GM12878 (cell line): ENCODE results near the gene MVB12B. TPM values are rescaled to one million over a fixed set of nuclear protein-coding genes. Genes with fewer than 3 reads are reported as not detected.

ENCODE experiments used
- ATAC-seq: fragments of 200-7000 bp; cut with Tn5 transposase; 3 replicates; pipeline ENCODE4 v1.9.1; 2020; ENCODE audit warnings: mild to moderate bottlenecking, moderate library complexity
- BruUV-seq: library from RNA; stranded (reverse); fragments of 400-500 nt; replicated peaks from 2 replicates; lab custom pipeline; 2021; lab: Mats Ljungman, UMichigan
- CTCF ChIA-PET: fragments of 300-600 bp; sonication (Branson Sonifier 250); formaldehyde crosslinking; extraction: SDS; loops from one replicate; lab custom pipeline; 2021; ENCODE audit warnings: inconsistent platforms; lab: Yijun Ruan, JAX
- POLR2A ChIA-PET: fragments of 350-600 bp; formaldehyde crosslinking; extraction: SDS; loops from one replicate; lab custom pipeline; 2021; ENCODE audit warnings: inconsistent platforms; lab: Charles Lee
- RAD21 ChIA-PET: fragments of 300-600 bp; sonication (Branson Sonifier 250); formaldehyde crosslinking; loops from one replicate; lab custom pipeline; 2023; ENCODE audit warnings: antibody characterized with exemption; ENCODE audit not compliant: unreplicated experiment; lab: Charles Lee
- SMC1A ChIA-PET: fragments of 300-600 bp; sonication (Branson Sonifier 250); formaldehyde crosslinking; loops from one replicate; lab custom pipeline; 2023; ENCODE audit not compliant: unreplicated experiment, uncharacterized antibody; lab: Charles Lee
- DNase-seq: peaks from one replicate; pipeline ENCODE4 v3.0.0-alpha.2; 2011; ENCODE audit warnings: low read depth, low spot score
- FAIRE-seq: peaks from 3 replicates; lab custom pipeline; 2011; peaks lifted over from hg19 to GRCh38; lab: Jason Lieb, UNC
- H2AFZ ChIP-seq: 2 replicates; pipeline ENCODE4 v1.6.0; 2011; ENCODE audit warnings: low read depth, low read length, control low read depth; ENCODE audit not compliant: control insufficient read depth
- H3K27ac ChIP-seq: 2 replicates; pipeline ENCODE4 v1.5.1; 2011; ENCODE audit warnings: control low read depth; ENCODE audit not compliant: control insufficient read depth, insufficient read depth
- H3K27me3 ChIP-seq, 2 experiments: replicated peaks in 1 of 2; 2 replicates each; pipeline versions ENCODE4 v1.6.0 to v1.6.1; 2011; ENCODE audit warnings: low read length in 1 of 2; ENCODE audit not compliant: control insufficient read depth in 2 of 2, insufficient read depth in 2 of 2
- H3K36me3 ChIP-seq, 2 experiments: 2 replicates each; pipeline ENCODE4 v1.5.1; 2011; ENCODE audit warnings: low read length in 1 of 2; ENCODE audit not compliant: control insufficient read depth in 2 of 2, insufficient read depth in 2 of 2
- H3K4me1 ChIP-seq: 2 replicates; pipeline ENCODE4 v1.6.1; 2011; ENCODE audit warnings: mild to moderate bottlenecking, low read length, moderate library complexity, mixed read lengths; ENCODE audit not compliant: control insufficient read depth, insufficient read depth
- H3K4me2 ChIP-seq: 2 replicates; pipeline ENCODE4 v1.6.0; 2011; ENCODE audit warnings: control low read depth; ENCODE audit not compliant: control insufficient read depth, insufficient read depth
- H3K4me3 ChIP-seq: fragments of 200-600 bp; sonication (generic); 2 replicates; pipeline ENCODE4 v1.5.1; 2016
- H3K79me2 ChIP-seq: 2 replicates; pipeline ENCODE4 v1.6.0; 2011; ENCODE audit warnings: low read length; ENCODE audit not compliant: control insufficient read depth, insufficient read depth
- H3K9ac ChIP-seq: 2 replicates; pipeline ENCODE4 v1.8.0; 2011; ENCODE audit warnings: low read length, control low read depth, mixed read lengths; ENCODE audit not compliant: control insufficient read depth, insufficient read depth
- H3K9me3 ChIP-seq: replicated peaks from 3 replicates; pipeline ENCODE4 v1.5.1; 2011; ENCODE audit warnings: mild to moderate bottlenecking, low read length; ENCODE audit not compliant: control insufficient read depth, insufficient read depth
- H4K20me1 ChIP-seq: 2 replicates; pipeline ENCODE4 v1.6.0; 2011; ENCODE audit not compliant: control insufficient read depth, insufficient read depth
- BCLAF1 ChIP-seq: fragments of 450-650 bp; IDR thresholded peaks from 2 replicates; pipeline ENCODE4 v1.6.1; 2017; ENCODE audit warnings: antibody characterized with exemption, mild to moderate bottlenecking, moderate library complexity
- EP300 ChIP-seq, 2 experiments: fragments of 150-350 bp in 1 of 2; IDR thresholded peaks; 2 replicates each; pipeline ENCODE4 v1.6.1; 2011 to 2012; ENCODE audit warnings: low read depth in 2 of 2, low read length in 2 of 2, borderline replicate concordance in 1 of 2, improper control_type of control experiment in 1 of 2, inconsistent platforms in 1 of 2; ENCODE audit not compliant: control insufficient read depth in 1 of 2
- ETV6 ChIP-seq, 2 experiments: fragments of 450-650 bp in 1 of 2; IDR thresholded peaks in 1 of 2; conservative IDR thresholded peaks in 1 of 2; 2 replicates each; pipeline ENCODE4 v1.6.1; 2014; ENCODE audit warnings: antibody characterized with exemption in 1 of 2, borderline replicate concordance in 1 of 2, low read depth in 1 of 2, mild to moderate bottlenecking in 1 of 2, moderate library complexity in 1 of 2
- MAX ChIP-seq: IDR thresholded peaks from 2 replicates; pipeline ENCODE4 v1.6.1; 2012; ENCODE audit warnings: low read depth, low read length, improper control_type of control experiment
- NFXL1 ChIP-seq: fragments of 450-650 bp; IDR thresholded peaks from 2 replicates; pipeline ENCODE4 v1.6.1; 2017; ENCODE audit warnings: antibody characterized with exemption, mild to moderate bottlenecking, borderline replicate concordance
- NRF1 ChIP-seq: conservative IDR thresholded peaks from 2 replicates; pipeline ENCODE4 v1.6.1; 2011; ENCODE audit warnings: mild to moderate bottlenecking, low read depth, low read length, improper control_type of control experiment
- PAX8 ChIP-seq: fragments of 450-650 bp; IDR thresholded peaks from 2 replicates; pipeline ENCODE4 v1.6.1; 2017; ENCODE audit warnings: mild to moderate bottlenecking, moderate library complexity
- POLR2A ChIP-seq: IDR thresholded peaks from 2 replicates; pipeline ENCODE4 v1.6.1; 2011; ENCODE audit warnings: low read depth, mild to moderate bottlenecking, low read length
- POU2F2 ChIP-seq: IDR thresholded peaks from 3 replicates; pipeline ENCODE4 v1.6.1; 2011; ENCODE audit warnings: low read depth, mild to moderate bottlenecking, low read length, borderline replicate concordance
- WGBS: methylation state at CpG from one replicate; pipeline ENCODE4 v1.1.6; 2016; ENCODE audit warnings: low lambda C conversion rate; ENCODE audit not compliant: insufficient replicate concordance, insufficient coverage; ENCODE audit errors: missing lambda C conversion rate; 5-methylcytosine and 5-hydroxymethylcytosine counted together
- in situ Hi-C: fragments of 300-500 bp; cut with MboI; formaldehyde crosslinking; loops from 9 replicates; pipeline ENCODE4 v1.14.3; 2018; ENCODE audit warnings: mixed read lengths
- intact Hi-C: fragments of 100-400 bp; cut with micrococcal nuclease; formaldehyde crosslinking; loops from one replicate; pipeline ENCODE4 v1.14.2; 2022; ENCODE audit not compliant: unreplicated experiment
- polyA plus RNA-seq, 11 experiments: library from polyadenylated mRNA; depleted of rRNA in 4 of 11; unstranded in 6 of 11; stranded (reverse) in 5 of 11; fragments of >200 nt; fragmentation: Nextera tagmentation in 4 of 11; fragmentation: Illumina TruSeq in 1 of 11; extraction: Ambion mirVana in 4 of 11; extraction: Trizol in 1 of 11; gene quantifications; 1 replicate in 1 of 11; 2 replicates in 10 of 11; pipeline versions ENCODE4 v1.2.1 to v1.2.3, GENCODE V29; 2011 to 2016; ENCODE audit warnings: inconsistent platforms in 2 of 11, missing spikeins in 2 of 11, low read depth in 1 of 11
- total RNA-seq, 4 experiments: library from RNA; depleted of rRNA in 3 of 4; stranded (reverse); fragments of >200 nt in 3 of 4; fragmentation: Illumina TruSeq in 1 of 4; extraction: Trizol in 1 of 4; gene quantifications; 2 replicates each; pipeline versions ENCODE4 v1.2.1 to v1.2.3, GENCODE V29; 2013 to 2021
- TF ChIP-seq, protein P1 (sequence below): fragments of 150-350 bp; IDR thresholded peaks from 2 replicates; pipeline ENCODE4 v1.6.1; 2016; ENCODE audit warnings: low read depth, low read length
- TF ChIP-seq, protein P2 (sequence below): fragments of 450-650 bp; IDR thresholded peaks from 2 replicates; pipeline ENCODE4 v1.6.1; 2017; ENCODE audit warnings: low read depth, mild to moderate bottlenecking, moderate library complexity
- TF ChIP-seq, protein P3 (sequence below): fragments of 450-650 bp; IDR thresholded peaks from 2 replicates; pipeline ENCODE4 v1.6.1; 2017; ENCODE audit warnings: borderline replicate concordance

Gene MVB12B
- total and polyA plus RNA-seq, 10 of the 15 experiments (the other 5 are each of a cell fraction or from before 2014, with no cell fraction given), result 0.08 TPM; not detected in 9

GRCh38 chr9:126486276-126486675, 159.6 kb downstream of the MVB12B start (continued):
- TF ChIP-seq, protein P1, sequence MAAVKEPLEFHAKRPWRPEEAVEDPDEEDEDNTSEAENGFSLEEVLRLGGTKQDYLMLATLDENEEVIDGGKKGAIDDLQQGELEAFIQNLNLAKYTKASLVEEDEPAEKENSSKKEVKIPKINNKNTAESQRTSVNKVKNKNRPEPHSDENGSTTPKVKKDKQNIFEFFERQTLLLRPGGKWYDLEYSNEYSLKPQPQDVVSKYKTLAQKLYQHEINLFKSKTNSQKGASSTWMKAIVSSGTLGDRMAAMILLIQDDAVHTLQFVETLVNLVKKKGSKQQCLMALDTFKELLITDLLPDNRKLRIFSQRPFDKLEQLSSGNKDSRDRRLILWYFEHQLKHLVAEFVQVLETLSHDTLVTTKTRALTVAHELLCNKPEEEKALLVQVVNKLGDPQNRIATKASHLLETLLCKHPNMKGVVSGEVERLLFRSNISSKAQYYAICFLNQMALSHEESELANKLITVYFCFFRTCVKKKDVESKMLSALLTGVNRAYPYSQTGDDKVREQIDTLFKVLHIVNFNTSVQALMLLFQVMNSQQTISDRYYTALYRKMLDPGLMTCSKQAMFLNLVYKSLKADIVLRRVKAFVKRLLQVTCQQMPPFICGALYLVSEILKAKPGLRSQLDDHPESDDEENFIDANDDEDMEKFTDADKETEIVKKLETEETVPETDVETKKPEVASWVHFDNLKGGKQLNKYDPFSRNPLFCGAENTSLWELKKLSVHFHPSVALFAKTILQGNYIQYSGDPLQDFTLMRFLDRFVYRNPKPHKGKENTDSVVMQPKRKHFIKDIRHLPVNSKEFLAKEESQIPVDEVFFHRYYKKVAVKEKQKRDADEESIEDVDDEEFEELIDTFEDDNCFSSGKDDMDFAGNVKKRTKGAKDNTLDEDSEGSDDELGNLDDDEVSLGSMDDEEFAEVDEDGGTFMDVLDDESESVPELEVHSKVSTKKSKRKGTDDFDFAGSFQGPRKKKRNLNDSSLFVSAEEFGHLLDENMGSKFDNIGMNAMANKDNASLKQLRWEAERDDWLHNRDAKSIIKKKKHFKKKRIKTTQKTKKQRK, result no peak
- TF ChIP-seq, protein P2, sequence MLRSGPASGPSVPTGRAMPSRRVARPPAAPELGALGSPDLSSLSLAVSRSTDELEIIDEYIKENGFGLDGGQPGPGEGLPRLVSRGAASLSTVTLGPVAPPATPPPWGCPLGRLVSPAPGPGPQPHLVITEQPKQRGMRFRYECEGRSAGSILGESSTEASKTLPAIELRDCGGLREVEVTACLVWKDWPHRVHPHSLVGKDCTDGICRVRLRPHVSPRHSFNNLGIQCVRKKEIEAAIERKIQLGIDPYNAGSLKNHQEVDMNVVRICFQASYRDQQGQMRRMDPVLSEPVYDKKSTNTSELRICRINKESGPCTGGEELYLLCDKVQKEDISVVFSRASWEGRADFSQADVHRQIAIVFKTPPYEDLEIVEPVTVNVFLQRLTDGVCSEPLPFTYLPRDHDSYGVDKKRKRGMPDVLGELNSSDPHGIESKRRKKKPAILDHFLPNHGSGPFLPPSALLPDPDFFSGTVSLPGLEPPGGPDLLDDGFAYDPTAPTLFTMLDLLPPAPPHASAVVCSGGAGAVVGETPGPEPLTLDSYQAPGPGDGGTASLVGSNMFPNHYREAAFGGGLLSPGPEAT, result no peak
- no peak for TF ChIP-seq MAX

- intact Hi-C loops, result no loop called here
- in situ Hi-C loops, result loop anchor here (10.0 kb wide), 1 partner anchor 343 kb away; no protein-coding TSS in a partner anchor
- ChIA-PET POLR2A (no interaction called here), CTCF (no interaction called here), RAD21 (no interaction called here), SMC1A (no interaction called here)
- no peak overlapping the region for H3K27ac ChIP-seq
- ATAC-seq, result no peak
- H3K9me3 ChIP-seq, result no peaks in the 10 kb centered on the region
- H3K4me3 ChIP-seq, result no peak overlapping the region
- DNase-seq, result no peak
- H3K4me1 ChIP-seq, result no peaks in the 10 kb centered on the region
- no peaks in the 10 kb centered on the region for H3K36me3 ChIP-seq
- H3K4me2 ChIP-seq, result no peak overlapping the region
- H3K27me3 ChIP-seq, result peaks cover 0 to 2% of the 10 kb centered on the region in 2 experiments; a peak in 3 of 4 replicates
- 71% methylated on average over 12 of the region's 12 CpGs for WGBS
- no peaks in the 10 kb centered on the region for H3K79me2 ChIP-seq
- H2AFZ ChIP-seq, result no peak overlapping the region
- H3K9ac ChIP-seq, result no peak overlapping the region
- no peak for FAIRE-seq
- BruUV-seq, result no TSS peak
- no peaks in the 10 kb centered on the region for H4K20me1 ChIP-seq
- TF ChIP-seq POLR2A (no peak), PAX8 (no peak), ETV6 (conservative IDR thresholded peaks at IDR 0.05 in 1 of 2, IDR thresholded peaks at IDR 0.05 in 1 of 2; ENCODE audit: borderline replicate concordance in 1 of 2, low read depth in 1 of 2) (no peak), NRF1 (no peak), BCLAF1 (no peak), POU2F2 (no peak), NFXL1 (no peak), EP300 (IDR thresholded peaks at IDR 0.05; ENCODE audit: borderline replicate concordance in 1 of 2, control insufficient read depth in 1 of 2, low read depth in 2 of 2, low read length in 2 of 2) (no peak)
- TF ChIP-seq, protein P3, sequence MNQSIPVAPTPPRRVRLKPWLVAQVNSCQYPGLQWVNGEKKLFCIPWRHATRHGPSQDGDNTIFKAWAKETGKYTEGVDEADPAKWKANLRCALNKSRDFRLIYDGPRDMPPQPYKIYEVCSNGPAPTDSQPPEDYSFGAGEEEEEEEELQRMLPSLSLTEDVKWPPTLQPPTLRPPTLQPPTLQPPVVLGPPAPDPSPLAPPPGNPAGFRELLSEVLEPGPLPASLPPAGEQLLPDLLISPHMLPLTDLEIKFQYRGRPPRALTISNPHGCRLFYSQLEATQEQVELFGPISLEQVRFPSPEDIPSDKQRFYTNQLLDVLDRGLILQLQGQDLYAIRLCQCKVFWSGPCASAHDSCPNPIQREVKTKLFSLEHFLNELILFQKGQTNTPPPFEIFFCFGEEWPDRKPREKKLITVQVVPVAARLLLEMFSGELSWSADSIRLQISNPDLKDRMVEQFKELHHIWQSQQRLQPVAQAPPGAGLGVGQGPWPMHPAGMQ, result no peak
These were observed 161.2 kb downstream of the MVB12B start for GRCh38 chr9:126487856-126488255.
